Right lobe of liver (tissue), 4 donors: Measurements from ENCODE around the gene PIM2.

Source experiments
- POLR2A ChIP-seq: fragments of 450-650 bp; IDR thresholded peaks from one replicate; pipeline ENCODE4 v1.6.1; 2017; ENCODE audit warnings: antibody characterized with exemption, mild to moderate bottlenecking
- TF ChIP-seq, protein P1 (sequence below), 4 donors: fragments of 200-600 bp in 3 of 4; fragments of 450-650 bp in 1 of 4; IDR thresholded peaks; one replicate each; pipeline versions ENCODE4 v1.5.1 to v1.8.0; 2016 to 2022; ENCODE audit warnings: antibody characterized with exemption in 4 of 4, mild to moderate bottlenecking in 2 of 4
- donor health status: DM: no; HTN: no; CAD: no.
- donor health status: DM: no; HTN: no; CAD: no.
- donor health status: DM: no; HTN: yes; CAD: no.

DNA sequence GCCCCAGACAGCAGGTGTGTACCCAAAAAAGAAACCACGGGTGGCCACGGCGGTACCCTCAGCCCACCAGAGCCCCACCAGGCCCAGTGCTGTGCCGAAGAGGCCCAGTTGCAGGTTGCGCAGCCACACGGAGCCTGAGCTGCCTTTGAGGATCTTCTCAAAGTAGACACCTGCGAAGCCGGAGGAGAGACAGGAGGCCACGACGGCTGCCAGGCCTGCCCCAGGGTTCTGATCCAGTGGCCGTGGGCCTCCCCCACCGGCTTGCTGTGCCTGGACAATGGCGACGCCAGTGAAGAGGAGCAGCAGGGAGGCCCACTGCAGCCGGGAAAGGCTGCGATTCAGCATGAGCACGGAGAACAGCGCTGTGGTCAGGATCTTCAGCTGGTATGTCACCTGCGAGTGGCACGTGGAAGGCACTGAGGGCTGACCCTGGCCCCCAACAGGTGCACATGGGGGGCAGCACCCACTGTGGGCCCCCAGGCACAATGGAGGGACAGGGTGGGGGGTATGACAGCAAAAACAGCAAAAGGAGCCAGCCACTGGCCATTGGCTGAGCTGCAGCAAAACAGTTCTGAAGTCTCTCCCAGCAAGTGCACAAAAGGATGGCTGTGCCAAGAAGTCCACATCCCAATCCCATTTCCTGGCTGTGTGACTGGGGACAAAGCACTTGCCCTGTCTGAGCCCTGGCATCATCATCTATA lies 13.6 kb downstream of the PIM2 start:
- TF ChIP-seq, protein P1, sequence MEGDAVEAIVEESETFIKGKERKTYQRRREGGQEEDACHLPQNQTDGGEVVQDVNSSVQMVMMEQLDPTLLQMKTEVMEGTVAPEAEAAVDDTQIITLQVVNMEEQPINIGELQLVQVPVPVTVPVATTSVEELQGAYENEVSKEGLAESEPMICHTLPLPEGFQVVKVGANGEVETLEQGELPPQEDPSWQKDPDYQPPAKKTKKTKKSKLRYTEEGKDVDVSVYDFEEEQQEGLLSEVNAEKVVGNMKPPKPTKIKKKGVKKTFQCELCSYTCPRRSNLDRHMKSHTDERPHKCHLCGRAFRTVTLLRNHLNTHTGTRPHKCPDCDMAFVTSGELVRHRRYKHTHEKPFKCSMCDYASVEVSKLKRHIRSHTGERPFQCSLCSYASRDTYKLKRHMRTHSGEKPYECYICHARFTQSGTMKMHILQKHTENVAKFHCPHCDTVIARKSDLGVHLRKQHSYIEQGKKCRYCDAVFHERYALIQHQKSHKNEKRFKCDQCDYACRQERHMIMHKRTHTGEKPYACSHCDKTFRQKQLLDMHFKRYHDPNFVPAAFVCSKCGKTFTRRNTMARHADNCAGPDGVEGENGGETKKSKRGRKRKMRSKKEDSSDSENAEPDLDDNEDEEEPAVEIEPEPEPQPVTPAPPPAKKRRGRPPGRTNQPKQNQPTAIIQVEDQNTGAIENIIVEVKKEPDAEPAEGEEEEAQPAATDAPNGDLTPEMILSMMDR (IDR thresholded peaks at IDR 0.05), result no peak
- TF ChIP-seq POLR2A, result no peak
